Neutrophil (primary cell): ENCODE data around the gene FGF3.

Source experiments
- H3K27ac ChIP-seq: fragments of 200-600 bp; sonication (generic); 2 replicates; pipeline ENCODE4 v1.5.1; 2016; ENCODE audit warnings: mild to moderate bottlenecking, moderate library complexity
- H3K27me3 ChIP-seq: fragments of 200-600 bp; sonication (generic); 2 replicates; pipeline ENCODE4 v1.6.0; 2016; ENCODE audit warnings: mild to moderate bottlenecking
- H3K36me3 ChIP-seq: fragments of 200-600 bp; sonication (generic); 2 replicates; pipeline ENCODE4 v1.5.1; 2017
- H3K4me1 ChIP-seq, 2 experiments: fragments of 200-600 bp in 1 of 2; sonication (generic) in 1 of 2; 1 replicate in 1 of 2; 2 replicates in 1 of 2; pipeline versions ENCODE4 v1.5.1 to v1.6.1; 2013 to 2016; ENCODE audit warnings: low read depth in 1 of 2, low read length in 1 of 2, mild to moderate bottlenecking in 1 of 2, moderate library complexity in 1 of 2; ENCODE audit not compliant: control insufficient read depth in 1 of 2, insufficient read depth in 1 of 2
- H3K4me3 ChIP-seq, 2 experiments: fragments of 200-600 bp in 1 of 2; sonication (generic) in 1 of 2; 1 replicate in 1 of 2; 2 replicates in 1 of 2; pipeline ENCODE4 v1.5.1; 2013 to 2016; ENCODE audit warnings: low read depth in 1 of 2, low read length in 1 of 2, mild to moderate bottlenecking in 1 of 2, moderate library complexity in 1 of 2
- H3K9me3 ChIP-seq: fragments of 200-600 bp; sonication (generic); 2 replicates; pipeline ENCODE4 v1.5.1; 2016
- TF ChIP-seq, protein P1 (sequence below): fragments of 200-600 bp; sonication (generic); IDR thresholded peaks from 2 replicates; pipeline ENCODE4 v1.5.1; 2016; ENCODE audit warnings: antibody characterized with exemption

The FGF3 gene

DNA sequence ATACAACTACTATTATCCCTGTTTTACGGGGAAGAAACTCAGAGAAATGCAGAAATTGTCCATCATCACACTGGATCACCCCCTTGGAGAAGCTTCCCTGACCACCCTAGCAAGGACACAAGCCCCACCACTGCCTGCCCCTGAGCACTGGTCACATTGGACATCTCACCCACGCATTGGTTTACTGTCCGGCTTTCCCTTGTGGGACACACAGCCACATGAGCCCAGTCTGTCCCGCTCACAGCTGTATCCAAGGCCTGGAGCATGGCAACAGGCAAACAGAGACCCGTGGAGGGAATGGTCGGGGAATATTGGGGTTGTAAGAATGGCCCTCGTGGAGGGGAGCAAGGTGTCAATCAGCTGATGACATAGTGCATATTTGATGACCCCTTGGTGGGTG is 42.7 kb upstream of the FGF3 start:
- H3K9me3 ChIP-seq = no peaks in the 10 kb centered on the region
- TF ChIP-seq, protein P1, sequence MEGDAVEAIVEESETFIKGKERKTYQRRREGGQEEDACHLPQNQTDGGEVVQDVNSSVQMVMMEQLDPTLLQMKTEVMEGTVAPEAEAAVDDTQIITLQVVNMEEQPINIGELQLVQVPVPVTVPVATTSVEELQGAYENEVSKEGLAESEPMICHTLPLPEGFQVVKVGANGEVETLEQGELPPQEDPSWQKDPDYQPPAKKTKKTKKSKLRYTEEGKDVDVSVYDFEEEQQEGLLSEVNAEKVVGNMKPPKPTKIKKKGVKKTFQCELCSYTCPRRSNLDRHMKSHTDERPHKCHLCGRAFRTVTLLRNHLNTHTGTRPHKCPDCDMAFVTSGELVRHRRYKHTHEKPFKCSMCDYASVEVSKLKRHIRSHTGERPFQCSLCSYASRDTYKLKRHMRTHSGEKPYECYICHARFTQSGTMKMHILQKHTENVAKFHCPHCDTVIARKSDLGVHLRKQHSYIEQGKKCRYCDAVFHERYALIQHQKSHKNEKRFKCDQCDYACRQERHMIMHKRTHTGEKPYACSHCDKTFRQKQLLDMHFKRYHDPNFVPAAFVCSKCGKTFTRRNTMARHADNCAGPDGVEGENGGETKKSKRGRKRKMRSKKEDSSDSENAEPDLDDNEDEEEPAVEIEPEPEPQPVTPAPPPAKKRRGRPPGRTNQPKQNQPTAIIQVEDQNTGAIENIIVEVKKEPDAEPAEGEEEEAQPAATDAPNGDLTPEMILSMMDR = no peak
- peaks cover 58% of the 10 kb centered on the region for H3K27me3 ChIP-seq
- H3K36me3 ChIP-seq = no peaks in the 10 kb centered on the region
- H3K27ac ChIP-seq = no peak overlapping the region
- no peaks in the 10 kb centered on the region for H3K4me1 ChIP-seq
- no peak overlapping the region for H3K4me3 ChIP-seq

DNA sequence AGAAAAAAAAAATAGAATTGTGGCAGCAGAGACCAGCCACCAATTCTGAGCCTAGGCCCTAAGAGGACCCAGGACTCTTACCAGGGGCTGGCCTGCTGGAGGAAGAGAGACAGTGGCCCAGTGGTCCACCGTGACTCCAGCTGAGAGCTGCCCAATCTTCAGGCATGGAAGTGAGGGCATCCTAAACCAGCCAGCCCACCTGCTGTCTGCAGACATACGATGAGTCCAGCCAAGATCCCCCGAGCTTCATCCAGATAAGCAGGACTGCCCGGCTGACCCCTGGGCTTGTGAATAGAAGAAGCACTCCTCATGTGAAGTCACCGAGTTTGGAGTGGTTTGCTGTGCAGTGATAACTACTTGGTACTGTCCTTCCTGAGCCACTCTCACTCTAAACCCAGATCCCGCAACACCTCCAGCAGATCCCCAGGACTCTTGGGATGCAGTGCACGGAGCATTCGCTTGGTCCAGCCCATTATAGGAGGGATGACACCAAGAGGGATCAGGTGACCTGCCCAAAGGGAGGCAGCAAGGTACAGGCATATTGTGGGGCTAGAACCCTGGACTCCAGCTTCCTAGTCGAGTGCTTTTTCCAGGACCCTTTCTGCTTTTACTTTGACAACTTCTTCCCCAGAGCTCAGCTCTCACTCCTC is 41.7 kb upstream of the FGF3 start:
- Histone ChIP-seq H3K4me3 (no peak overlapping the region), H3K27me3 (peaks cover 57% of the 10 kb centered on the region), H3K9me3 (no peaks in the 10 kb centered on the region), H3K4me1 (no peaks in the 10 kb centered on the region), H3K36me3 (no peaks in the 10 kb centered on the region), H3K27ac (no peak overlapping the region)
- TF ChIP-seq, protein P1 = no peak

DNA sequence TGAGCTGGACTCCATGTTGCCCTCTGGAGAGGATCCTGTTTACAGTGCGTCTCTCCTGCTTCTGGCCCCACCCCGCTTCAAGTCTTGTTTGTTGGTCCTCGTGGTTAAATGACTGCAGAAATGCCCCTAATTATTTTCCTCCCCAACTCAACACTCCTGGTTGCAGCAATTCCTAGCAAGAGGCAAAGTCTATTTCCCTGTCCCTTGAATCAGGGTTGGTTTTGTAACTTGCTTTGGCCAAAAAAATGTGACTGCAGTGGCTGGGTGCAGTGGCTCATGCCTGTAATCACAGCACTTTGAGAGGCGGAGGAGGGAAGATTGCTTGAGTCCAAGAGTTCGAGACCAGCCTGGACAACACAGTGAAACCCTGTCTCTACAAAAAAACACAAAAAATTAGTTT is 41.0 kb upstream of the FGF3 start:
- no peaks in the 10 kb centered on the region for H3K36me3 ChIP-seq
- H3K27ac ChIP-seq = no peak overlapping the region
- no peaks in the 10 kb centered on the region for H3K9me3 ChIP-seq
- TF ChIP-seq, protein P1 = no peak
- no peak overlapping the region for H3K4me3 ChIP-seq
- H3K27me3 ChIP-seq = peaks cover 57% of the 10 kb centered on the region
- no peaks in the 10 kb centered on the region for H3K4me1 ChIP-seq

DNA sequence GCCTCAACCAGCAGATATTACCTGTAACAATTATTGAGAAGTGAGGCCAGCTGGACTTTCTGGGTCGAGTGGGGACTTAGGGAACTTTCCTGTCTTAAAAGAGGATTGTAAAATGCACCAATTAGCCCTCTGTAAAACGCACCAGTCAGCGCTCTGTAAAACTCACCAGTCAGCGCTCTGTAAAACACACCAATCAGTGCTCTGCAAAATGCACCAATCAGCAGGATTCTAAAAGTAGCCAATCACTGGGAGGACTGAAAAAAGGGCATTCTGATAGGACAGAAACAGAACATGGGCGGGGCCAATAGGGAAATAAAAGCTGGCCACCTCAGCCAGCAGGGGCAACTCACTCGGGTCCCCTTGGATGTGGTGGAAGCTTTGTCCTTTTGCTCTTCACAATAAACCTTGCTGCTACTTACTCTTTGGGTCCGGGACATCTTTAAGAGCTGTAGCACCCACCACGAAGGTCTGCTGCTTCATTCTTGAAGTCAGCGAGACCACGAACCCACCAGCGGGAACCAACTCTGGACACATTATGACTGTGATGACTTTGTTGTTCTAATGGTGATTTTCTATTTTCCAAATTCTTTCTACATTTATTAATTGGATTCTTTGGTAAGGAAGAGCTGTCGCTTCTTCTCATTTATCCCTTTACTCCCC is 40.2 kb upstream of the FGF3 start:
- no peaks in the 10 kb centered on the region for H3K36me3 ChIP-seq
- H3K27me3 ChIP-seq = peaks cover 57% of the 10 kb centered on the region
- H3K9me3 ChIP-seq = no peaks in the 10 kb centered on the region
- H3K4me3 ChIP-seq = no peak overlapping the region
- TF ChIP-seq, protein P1 = no peak
- H3K27ac ChIP-seq = no peak overlapping the region
- H3K4me1 ChIP-seq = no peaks in the 10 kb centered on the region

DNA sequence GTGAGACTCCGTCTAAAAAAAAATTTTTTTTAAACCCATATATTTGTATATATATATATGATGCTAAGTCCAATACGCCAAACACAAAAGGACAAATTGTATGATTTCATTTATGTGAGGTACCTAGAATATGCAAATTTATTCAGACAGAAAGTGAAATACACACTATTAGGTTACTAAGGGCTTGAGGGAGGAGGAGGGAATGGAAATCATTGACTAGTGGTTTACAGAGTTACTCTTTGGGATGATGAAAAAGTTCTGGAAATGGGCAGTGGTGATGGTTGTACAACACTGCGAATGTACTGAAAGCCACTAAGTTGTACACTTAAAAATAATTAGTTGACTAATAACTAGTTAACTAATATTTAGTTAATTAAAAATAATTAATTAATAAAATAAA is 36.2 kb upstream of the FGF3 start:
- Histone ChIP-seq H3K9me3 (no peaks in the 10 kb centered on the region), H3K27me3 (peaks cover 45% of the 10 kb centered on the region), H3K36me3 (no peaks in the 10 kb centered on the region), H3K4me3 (no peak overlapping the region), H3K4me1 (no peaks in the 10 kb centered on the region), H3K27ac (no peak overlapping the region)
- TF ChIP-seq, protein P1 = no peak
